ENCODE measurements around the gene NELL2.

GRCh38 chr12:44637875-44638274 is 238.2 kb downstream of the NELL2 start:
- TF ChIP-seq POLR2A (IDR thresholded peaks at IDR 0.05; ENCODE audit: borderline replicate concordance, extremely low read depth, insufficient read depth, insufficient read length) (no peak), POLR2AphosphoS5 (IDR thresholded peaks at IDR 0.05; ENCODE audit: low read depth, low read length) (no peak)

All from HCT116 (cell line).